ENCODE results near the gene LGALS4. TPM values are rescaled to one million over a fixed set of nuclear protein-coding genes. Genes with fewer than 3 reads are reported as not detected.
"Not testable (repeated sequence)": the region's sequence is repeated elsewhere in the genome, so short reads cannot be mapped to it uniquely, and the experiment has no call there.

LGALS4 gene
- total RNA-seq, 1 donor from 2014 or later: 1.7 TPM

DNA sequence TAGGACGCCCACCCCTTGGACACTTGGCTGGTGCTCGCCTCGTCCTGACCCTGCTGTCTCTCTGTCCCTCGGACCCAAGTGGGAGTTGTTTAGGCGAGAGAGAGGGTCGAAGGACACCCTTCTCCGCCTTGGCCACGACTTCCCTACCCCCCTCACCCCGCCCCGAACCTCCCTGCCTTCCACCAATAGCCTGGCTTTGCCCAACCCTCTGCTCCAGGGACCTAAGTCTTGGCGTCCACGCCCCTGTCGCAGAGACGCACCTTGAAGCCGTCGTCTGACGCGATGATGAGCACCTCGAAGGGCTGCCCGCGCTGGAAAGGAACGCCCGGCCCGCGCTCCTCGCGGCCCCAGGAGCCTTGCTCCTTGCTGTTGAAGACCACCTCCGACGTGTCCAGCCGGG lies 41.2 kb downstream of the LGALS4 start:
- H3K4me3 Mint-ChIP-seq; H3K27me3 Mint-ChIP-seq; H3K36me3 Mint-ChIP-seq (ENCODE audit: low read depth); intact Hi-C loops (cut with micrococcal nuclease); H3K9me3 Mint-ChIP-seq; H3K27ac Mint-ChIP-seq; H3K4me1 Mint-ChIP-seq; DNase-seq: not testable (repeated sequence)

DNA sequence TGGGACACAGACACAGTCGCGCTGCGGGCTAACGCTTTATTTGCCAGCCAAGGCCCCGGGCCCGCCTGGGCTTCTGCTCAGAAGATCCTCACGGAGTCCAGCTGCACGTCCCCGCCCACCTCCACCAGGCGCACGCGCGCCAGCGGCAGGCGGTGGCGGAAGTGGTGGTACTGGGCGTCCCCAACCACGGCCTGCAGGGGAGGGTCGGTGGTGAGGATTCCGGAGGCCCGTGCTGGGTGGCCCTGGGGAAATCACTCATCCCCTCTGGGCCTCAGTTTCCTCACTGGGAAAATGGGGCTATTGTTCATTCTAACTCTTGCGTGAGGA lies 41.8 kb downstream of the LGALS4 start:
- H3K36me3 Mint-ChIP-seq (ENCODE audit: low read depth); intact Hi-C loops (cut with micrococcal nuclease); H3K4me3 Mint-ChIP-seq; H3K4me1 Mint-ChIP-seq; H3K27ac Mint-ChIP-seq; H3K9me3 Mint-ChIP-seq; H3K27me3 Mint-ChIP-seq; DNase-seq: not testable (repeated sequence)

DNA sequence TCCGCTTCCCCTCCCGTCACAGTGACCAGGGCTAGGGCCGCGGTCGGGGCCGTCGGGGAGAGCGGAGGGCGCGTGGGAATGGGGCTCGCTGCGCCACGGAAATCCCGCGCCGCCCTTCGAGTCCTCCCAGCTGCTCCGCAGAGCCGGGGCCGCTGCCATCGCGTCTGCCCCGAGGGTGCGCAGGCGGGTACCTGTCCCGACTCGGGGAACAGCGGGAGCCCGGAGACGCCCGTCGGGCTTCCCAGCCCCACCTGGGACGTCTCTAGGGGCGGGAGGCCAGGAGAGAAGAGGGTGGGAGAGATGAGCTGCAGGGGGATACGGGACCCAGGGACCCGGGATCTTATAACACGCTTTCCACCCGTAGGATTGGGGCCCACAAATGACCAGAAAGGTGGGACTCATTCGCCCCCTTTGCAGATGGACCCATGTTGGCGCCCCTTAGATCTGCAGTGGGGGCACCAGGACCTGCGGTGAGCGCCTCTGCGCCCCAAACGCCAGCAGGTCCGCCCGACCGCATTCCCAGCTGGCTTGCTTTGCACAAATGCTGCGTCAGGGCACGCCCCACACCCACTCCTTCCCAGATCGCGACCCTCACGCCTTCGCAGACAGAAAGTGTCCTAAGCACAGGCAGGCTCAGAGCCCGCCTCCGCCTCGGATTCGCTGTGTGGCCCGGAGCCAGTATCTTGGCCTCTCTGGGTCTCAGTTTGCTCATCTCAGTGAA lies 42.4 kb downstream of the LGALS4 start:
- H3K9me3 Mint-ChIP-seq; H3K27ac Mint-ChIP-seq; H3K36me3 Mint-ChIP-seq (ENCODE audit: low read depth); H3K4me3 Mint-ChIP-seq; DNase-seq; intact Hi-C loops (cut with micrococcal nuclease); H3K27me3 Mint-ChIP-seq; H3K4me1 Mint-ChIP-seq: not testable (repeated sequence)

DNA sequence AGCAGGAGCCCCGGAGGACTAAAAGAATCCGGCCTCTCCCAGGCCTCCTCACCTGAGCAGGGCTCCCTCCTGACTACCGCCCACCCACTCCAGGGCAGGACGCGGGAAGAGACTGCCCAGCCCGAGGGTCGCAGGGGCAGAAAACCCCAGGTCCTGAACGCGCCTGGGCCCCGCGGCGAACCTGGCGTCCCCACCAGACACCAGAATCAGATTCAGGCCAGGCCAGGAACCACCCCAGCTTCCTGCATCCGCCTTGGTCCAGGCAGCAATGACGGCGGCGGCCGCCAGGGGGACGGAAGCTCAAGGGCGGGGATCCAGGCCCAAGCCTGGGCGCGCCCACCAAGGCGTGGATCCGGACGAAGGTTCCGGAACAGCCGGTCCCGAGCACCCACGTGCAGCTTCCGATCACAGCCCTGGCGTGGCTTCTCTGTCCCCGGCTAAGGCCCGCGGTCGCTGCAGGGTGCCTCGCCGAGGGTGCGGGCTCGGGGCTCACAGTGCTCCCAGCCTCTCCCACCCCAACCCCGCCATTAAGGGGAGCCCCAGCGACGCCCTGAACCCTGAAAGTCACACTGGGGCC lies 43.0 kb downstream of the LGALS4 start:
- no peaks in the 10 kb centered on the region for H3K36me3 Mint-ChIP-seq (ENCODE audit: low read depth)
- H3K27me3 Mint-ChIP-seq: peaks cover 2% of the 10 kb centered on the region
- DNase-seq: peak; percentile 97
- H3K27ac Mint-ChIP-seq: peak overlapping the region; percentile 78
- H3K9me3 Mint-ChIP-seq: no peaks in the 10 kb centered on the region
- intact Hi-C loops (cut with micrococcal nuclease): no loop called here
- peaks cover 6% of the 10 kb centered on the region for H3K4me1 Mint-ChIP-seq
- H3K4me3 Mint-ChIP-seq: peak overlapping the region; percentile 68

DNA sequence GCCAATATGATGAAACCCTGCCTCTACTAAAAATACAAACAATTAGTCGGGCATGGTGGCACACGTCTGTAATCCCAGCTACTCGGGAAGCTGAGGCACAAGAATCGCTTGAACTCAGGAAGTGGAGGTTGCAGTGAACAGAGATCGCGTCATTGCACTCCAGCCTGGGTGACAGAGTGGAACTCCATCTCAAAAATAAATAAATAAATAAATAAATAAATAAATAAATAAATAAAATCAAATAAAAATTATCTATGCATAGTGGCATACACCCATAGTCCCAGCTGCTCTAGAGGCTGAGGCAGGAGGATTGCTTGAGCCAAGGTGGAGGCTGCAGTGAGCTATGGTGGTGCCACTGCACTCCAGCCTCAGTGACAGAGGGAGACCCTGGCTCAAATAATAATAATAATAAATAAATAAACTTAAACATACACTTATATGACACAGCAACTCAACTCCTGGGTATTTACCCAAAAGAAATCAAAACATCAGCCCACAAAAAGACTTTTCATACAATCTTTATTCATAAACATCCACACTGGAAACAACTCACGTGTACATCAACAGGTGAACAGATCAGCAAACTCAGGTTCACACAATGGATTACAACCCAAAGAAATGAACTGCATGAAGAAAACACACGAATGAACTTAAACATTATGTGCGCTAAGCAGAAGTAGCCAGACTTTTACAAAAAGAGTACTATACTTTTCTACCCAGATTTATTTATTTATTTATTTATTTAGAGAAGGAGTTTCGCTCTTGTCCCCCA lies 46.3 kb downstream of the LGALS4 start:
- no peaks in the 10 kb centered on the region for H3K36me3 Mint-ChIP-seq (ENCODE audit: low read depth)
- no peaks in the 10 kb centered on the region for H3K9me3 Mint-ChIP-seq
- peaks cover 2% of the 10 kb centered on the region for H3K27me3 Mint-ChIP-seq
- H3K27ac Mint-ChIP-seq: no peak overlapping the region
- peaks cover 6% of the 10 kb centered on the region for H3K4me1 Mint-ChIP-seq
- intact Hi-C loops (cut with micrococcal nuclease): no loop called here
- H3K4me3 Mint-ChIP-seq: no peak overlapping the region
- no peak for DNase-seq

DNA sequence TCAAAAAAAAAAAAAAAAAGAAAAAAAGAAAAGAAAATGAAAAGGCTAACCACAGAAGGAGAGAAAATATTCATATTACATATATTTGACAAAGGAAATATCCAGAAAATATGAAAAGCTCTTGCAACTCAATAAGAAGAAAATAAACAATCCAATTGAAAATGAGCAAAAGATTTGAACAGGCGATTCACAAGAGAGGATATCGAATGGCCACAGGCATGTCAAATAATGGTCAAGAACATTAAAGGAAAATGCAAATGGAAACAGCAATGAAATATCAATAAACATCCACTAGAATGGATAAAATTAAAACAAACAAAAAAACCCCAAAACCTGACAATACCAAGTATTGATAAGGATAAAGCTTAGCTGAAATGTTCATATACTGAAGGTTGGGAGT lies 47.5 kb downstream of the LGALS4 start:
- Mint-ChIP-seq H3K9me3 (no peaks in the 10 kb centered on the region), H3K4me1 (peaks cover 7% of the 10 kb centered on the region), H3K36me3 (ENCODE audit: low read depth) (no peaks in the 10 kb centered on the region), H3K27me3 (peaks cover 2% of the 10 kb centered on the region), H3K27ac (no peak overlapping the region), H3K4me3 (no peak overlapping the region)
- no peak for DNase-seq
- intact Hi-C loops (cut with micrococcal nuclease): no loop called here

DNA sequence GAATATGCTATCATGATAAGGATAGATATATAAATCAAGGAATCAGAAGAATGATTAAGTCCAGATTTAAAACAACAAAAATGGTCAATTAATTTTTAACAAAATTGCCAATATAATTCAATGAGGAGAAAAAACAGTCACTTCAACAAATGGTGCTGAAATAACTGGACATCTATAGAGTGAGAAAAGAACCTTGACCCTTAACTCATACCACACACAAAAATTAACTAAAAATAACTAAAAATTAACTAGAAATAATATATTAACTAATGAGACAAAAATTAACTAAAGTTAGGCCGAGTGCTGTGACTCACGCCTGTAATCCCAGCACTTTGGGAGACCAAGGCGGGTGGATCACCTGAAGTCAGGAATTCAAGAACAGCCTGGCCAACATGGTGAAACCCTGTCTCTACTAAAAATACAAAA lies 48.9 kb downstream of the LGALS4 start:
- Mint-ChIP-seq H3K27ac (no peak overlapping the region), H3K9me3 (no peaks in the 10 kb centered on the region), H3K4me3 (no peak overlapping the region), H3K36me3 (ENCODE audit: low read depth) (no peaks in the 10 kb centered on the region), H3K4me1 (peaks cover 2% of the 10 kb centered on the region), H3K27me3 (peaks cover 2% of the 10 kb centered on the region)
- intact Hi-C loops (cut with micrococcal nuclease): no loop called here
- no peak for DNase-seq

DNA sequence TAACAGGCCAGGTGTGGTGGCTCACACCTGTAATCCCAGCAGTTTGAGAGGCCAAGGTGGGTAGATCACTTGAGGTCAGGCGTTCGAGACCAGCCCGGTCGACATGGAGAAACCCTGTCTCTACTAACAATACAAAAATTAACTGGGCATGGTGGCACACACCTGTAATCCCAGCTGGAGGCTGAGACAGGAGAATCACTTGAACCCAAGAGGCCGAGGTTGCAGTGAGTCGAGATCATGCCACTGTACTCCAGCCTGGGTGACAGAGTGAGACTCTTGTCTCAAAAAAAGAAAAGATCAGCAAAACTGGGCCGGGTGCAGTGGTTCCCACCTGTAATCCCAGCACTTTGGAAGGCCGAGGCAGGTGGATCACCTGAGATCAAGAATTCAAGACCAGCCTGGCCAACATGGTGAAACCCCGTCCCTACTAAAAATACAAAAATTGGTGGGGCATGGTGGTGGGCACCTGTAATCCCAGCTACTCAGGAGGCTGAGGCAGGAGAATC lies 50.8 kb downstream of the LGALS4 start:
- H3K36me3 Mint-ChIP-seq (ENCODE audit: low read depth); H3K27me3 Mint-ChIP-seq; H3K4me3 Mint-ChIP-seq; H3K4me1 Mint-ChIP-seq; intact Hi-C loops (cut with micrococcal nuclease); H3K9me3 Mint-ChIP-seq; DNase-seq; H3K27ac Mint-ChIP-seq: not testable (repeated sequence)

DNA sequence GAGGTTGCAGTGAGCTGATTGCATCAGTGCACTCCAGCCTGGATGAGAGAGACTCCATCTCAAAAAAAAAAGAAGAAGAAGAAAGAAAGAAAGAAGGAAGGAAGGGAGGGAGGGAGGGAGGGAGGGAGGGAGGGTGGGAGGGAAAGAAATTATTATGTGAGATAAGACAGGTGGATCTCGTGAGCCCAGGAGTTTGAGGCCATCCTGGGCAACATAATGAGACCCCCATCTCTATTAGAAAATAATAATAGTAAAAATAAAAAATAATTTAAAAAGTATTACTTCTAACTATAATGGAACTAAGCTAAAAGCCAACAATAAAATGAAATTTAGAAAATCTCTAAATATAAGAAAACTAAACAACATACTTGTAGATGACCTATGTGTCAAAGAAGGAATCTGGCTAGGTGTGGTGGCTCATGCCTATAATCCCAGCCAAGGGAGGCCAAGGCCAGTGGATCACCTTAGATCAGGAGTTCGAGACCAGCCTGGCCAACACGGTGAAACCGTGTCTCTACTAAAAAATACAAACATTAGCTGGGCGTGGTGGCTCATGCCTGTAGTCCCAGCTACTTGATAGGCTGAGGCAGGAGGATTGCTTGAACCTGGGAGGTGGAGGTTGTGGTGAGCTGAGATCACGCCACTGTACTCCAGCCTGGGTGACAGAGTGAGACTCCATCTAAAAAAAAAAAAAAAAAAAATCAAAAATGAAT lies 51.8 kb downstream of the LGALS4 start:
- H3K4me3 Mint-ChIP-seq; H3K9me3 Mint-ChIP-seq; H3K36me3 Mint-ChIP-seq (ENCODE audit: low read depth); H3K4me1 Mint-ChIP-seq; intact Hi-C loops (cut with micrococcal nuclease); H3K27me3 Mint-ChIP-seq; H3K27ac Mint-ChIP-seq; DNase-seq: not testable (repeated sequence)

DNA sequence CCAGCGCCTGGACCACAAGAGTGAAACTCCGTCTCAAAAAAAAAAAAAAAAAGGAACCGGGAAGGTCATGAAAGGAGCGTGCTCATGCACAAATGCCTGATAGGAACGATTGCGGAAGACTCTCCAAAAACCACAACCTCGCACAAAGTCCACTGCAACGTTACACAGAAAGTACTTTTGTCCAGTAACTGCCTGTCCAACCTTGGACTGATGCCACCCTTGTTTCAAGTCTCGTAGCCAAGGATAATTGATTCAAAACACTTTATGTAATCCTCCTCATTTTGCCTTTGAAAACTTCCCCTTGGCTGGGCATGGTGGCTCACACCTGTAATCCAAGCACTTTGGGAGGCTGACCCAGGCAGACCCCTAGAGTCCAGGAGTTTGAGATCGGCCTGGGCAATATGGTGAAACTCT lies 53.1 kb downstream of the LGALS4 start:
- intact Hi-C loops (cut with micrococcal nuclease): no loop called here

DNA sequence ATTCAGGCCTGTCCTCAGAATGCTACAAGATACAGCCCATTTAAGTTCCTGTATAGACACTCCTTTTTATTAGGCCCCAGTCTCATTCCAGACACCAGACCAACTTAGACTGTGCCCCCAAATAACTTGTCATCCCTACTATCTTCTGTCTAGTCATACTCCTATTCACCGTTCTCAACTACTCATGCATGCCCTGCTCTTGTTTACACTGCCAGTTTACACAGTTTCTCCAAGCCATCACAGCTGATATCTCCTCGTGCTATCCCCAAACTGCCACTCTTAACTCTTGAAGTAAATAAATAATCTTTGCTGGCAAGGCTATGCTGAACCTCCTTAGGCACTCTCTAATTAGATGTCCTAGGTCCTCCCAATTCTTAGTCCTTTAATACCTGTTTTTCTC lies 58.5 kb downstream of the LGALS4 start:
- H3K27ac Mint-ChIP-seq; H3K4me3 Mint-ChIP-seq; intact Hi-C loops (cut with micrococcal nuclease); H3K9me3 Mint-ChIP-seq; DNase-seq; H3K4me1 Mint-ChIP-seq; H3K36me3 Mint-ChIP-seq (ENCODE audit: low read depth): not testable (repeated sequence)
- H3K27me3 Mint-ChIP-seq: peaks cover 16% of the 10 kb centered on the region

More for the DNA sequence above, 53.1 kb downstream of the LGALS4 start:
- no peak overlapping the region for H3K27ac Mint-ChIP-seq
- peaks cover 2% of the 10 kb centered on the region for H3K4me1 Mint-ChIP-seq
- no peaks in the 10 kb centered on the region for H3K36me3 Mint-ChIP-seq (ENCODE audit: low read depth)
- DNase-seq: no peak
- no peaks in the 10 kb centered on the region for H3K27me3 Mint-ChIP-seq
- H3K4me3 Mint-ChIP-seq: no peak overlapping the region
- no peaks in the 10 kb centered on the region for H3K9me3 Mint-ChIP-seq

DNA sequence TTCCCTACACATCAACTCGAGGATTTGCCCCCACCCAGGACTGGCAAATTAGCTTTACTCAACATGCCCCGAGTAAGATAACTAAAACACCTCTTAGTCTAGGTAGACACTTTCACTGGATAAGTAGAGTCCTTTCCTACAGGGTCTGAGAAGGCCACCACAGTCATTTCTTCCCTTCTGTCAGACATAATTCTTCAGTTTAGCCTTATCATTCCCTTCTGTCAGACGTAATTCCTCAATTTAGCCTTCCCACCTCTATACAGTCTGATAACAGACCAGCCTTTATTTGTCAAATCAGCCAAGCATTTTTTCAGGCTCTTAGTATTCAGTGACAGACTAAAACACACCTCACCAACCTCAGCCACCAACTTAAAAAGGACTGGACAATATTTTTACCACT lies 59.0 kb downstream of the LGALS4 start:
- H3K4me3 Mint-ChIP-seq; H3K4me1 Mint-ChIP-seq; H3K27ac Mint-ChIP-seq; DNase-seq; H3K9me3 Mint-ChIP-seq; intact Hi-C loops (cut with micrococcal nuclease); H3K36me3 Mint-ChIP-seq (ENCODE audit: low read depth): not testable (repeated sequence)
- H3K27me3 Mint-ChIP-seq: peaks cover 16% of the 10 kb centered on the region
